Activated naive CD4-positive, alpha-beta T cell treated with anti-CD3 and anti-CD28 coated beads, Interleukin-2, amount 50 U/mL, for 72 hours (primary cell): ENCODE measurements around the gene CANT1. TPM values are rescaled to one million over a fixed set of nuclear protein-coding genes. Genes with fewer than 3 reads are reported as not detected.
A peak's percentile ranks its signal among the peaks of the same experiment; 100 is the strongest.

Experiments used
- ATAC-seq, 2 donors: fragments of 150-1000 bp; cut with Tn5 transposase; 2 replicates each; pipeline ENCODE4 v1.10.0; 2021; ENCODE audit warnings: mild to moderate bottlenecking in 2 of 2, moderate library complexity in 2 of 2
- DNase-seq, 2 donors: peaks; one replicate each; pipeline ENCODE4 v3.0.0; 2021 to 2022; ENCODE audit warnings: low spot score in 2 of 2
- H3K27ac Mint-ChIP-seq, 2 donors: one replicate each; pipeline ENCODE4 v1.8.0; 2022; ENCODE audit warnings: mild to moderate bottlenecking in 2 of 2, mixed read lengths in 2 of 2
- H3K36me3 Mint-ChIP-seq, 2 donors: one replicate each; pipeline ENCODE4 v1.8.0; 2022; ENCODE audit warnings: mixed read lengths in 2 of 2
- H3K9me3 Mint-ChIP-seq, 2 donors: one replicate each; pipeline ENCODE4 v1.8.0; 2022; ENCODE audit warnings: mixed read lengths in 2 of 2
- total RNA-seq, 2 donors: library from RNA; stranded (reverse); gene quantifications; one replicate each; pipeline ENCODE4 v1.2.3, GENCODE V29; 2022

The CANT1 gene
- 10 to 100 TPM; 54.7 to 57.0 TPM for total RNA-seq

DNA sequence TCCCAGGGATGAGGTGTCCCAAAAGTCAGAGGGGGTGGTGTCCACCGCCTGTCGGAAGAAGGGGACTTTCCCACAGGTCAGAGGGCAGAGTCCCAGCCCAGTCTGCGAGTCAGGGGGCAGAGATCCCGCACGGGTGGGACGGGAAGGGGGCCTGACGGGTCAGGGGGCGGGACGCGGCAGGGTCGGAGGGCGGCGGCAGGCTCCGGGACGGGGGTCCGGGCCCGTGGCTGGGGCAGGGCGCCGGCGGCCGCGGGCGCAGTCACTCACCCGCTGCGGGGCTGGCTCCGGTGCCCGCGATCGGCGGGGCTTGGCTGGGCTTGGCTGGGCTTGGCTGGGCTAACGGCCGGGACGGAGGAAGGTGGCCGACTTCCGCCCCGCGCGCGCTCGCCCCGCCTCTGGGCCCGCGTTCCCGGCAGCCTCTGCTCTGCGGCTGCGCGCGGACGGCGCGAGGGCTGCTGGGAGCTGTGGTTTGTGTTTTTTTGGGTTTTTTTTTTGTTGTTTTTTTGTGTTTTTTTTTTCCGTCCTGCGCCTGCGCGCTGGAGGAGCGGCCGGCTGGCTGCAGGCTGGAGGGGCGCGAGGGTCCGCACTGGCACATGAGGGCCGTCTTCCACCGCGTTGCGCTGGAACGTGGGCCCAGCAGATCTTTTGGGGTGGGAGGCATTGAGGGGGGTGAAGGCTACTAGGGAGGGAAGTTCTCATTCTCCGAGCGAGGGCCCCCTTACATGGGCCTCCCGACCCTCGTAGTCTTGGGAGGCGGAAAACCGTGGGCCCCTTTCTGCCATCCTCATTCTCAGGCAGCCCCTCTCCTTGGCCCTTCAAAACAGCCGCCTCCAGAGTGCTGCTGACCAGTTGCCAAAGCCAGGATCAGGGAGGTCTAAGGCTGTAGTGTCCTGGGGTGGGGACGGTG, at the start of gene CANT1:
Gene CANT1 (minus strand): TSS at position 368 of the 907 bp plus-strand sequence. CDS start 12,142 bp downstream, outside the sequence.
- H3K36me3 Mint-ChIP-seq = peaks cover 21 to 26% of the 10 kb centered on the region in 2 donors
- peaks cover 4 to 5% of the 10 kb centered on the region in 2 donors for H3K9me3 Mint-ChIP-seq
- ATAC-seq = peak; percentile 93 to 96

DNA sequence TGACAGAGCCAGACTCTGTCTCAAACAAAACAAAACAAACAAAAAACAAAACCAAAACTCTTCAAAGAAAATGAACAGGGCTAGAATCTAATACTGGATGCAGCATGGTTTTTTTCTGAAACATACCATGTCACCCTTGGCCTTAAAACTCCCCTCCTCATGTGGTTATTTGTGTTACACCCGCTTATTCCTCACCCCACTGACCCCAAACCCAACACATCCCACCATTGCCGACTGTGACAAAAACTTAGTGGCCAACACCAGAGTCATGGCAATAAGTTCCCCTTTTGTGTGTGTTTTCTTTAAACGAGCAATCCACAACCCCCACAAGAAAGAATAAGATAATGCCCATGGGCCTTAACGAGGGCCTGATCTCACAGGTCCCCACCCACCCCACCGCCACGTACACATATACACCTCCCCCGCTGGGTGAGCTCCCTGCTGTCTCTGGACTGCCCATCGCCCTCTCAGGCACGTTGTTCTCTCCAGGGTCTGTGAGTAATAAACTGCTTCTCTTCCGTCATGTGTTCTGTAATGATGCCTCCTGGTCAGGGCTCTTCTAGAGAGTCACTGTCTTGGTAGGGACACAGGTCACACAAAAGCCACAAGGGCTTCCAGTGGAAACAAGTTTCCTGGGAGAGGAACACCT, 48.3 kb upstream of the CANT1 start:
- no peak overlapping the region for H3K27ac Mint-ChIP-seq
- peaks cover 8 to 12% of the 10 kb centered on the region in 2 donors for H3K36me3 Mint-ChIP-seq
- no peak for ATAC-seq
- peaks cover 7 to 14% of the 10 kb centered on the region in 2 donors for H3K9me3 Mint-ChIP-seq
- DNase-seq = no peak

More for the DNA sequence above, at the start of gene CANT1:
- DNase-seq = peak; percentile 87 to 89
- H3K27ac Mint-ChIP-seq = peak within 1 kb of the TSS; percentile 97 to 99

GRCh38 chr17:79055197-79055596, 45.6 kb upstream of the CANT1 start:
- no peak overlapping the region for H3K27ac Mint-ChIP-seq
- no peak for DNase-seq
- H3K36me3 Mint-ChIP-seq = peaks cover 8 to 12% of the 10 kb centered on the region in 2 donors
- peaks cover 7 to 14% of the 10 kb centered on the region in 2 donors for H3K9me3 Mint-ChIP-seq
- ATAC-seq = no peak

- Mint-ChIP-seq H3K36me3 (peaks cover 8 to 12% of the 10 kb centered on the region in 2 donors), H3K9me3 (peaks cover 7 to 14% of the 10 kb centered on the region in 2 donors), H3K27ac (no peak overlapping the region)
- ATAC-seq (no peak), DNase-seq (no peak)
Observed at GRCh38 chr17:79054200-79054960, 44.8 kb upstream of the CANT1 start.

DNA sequence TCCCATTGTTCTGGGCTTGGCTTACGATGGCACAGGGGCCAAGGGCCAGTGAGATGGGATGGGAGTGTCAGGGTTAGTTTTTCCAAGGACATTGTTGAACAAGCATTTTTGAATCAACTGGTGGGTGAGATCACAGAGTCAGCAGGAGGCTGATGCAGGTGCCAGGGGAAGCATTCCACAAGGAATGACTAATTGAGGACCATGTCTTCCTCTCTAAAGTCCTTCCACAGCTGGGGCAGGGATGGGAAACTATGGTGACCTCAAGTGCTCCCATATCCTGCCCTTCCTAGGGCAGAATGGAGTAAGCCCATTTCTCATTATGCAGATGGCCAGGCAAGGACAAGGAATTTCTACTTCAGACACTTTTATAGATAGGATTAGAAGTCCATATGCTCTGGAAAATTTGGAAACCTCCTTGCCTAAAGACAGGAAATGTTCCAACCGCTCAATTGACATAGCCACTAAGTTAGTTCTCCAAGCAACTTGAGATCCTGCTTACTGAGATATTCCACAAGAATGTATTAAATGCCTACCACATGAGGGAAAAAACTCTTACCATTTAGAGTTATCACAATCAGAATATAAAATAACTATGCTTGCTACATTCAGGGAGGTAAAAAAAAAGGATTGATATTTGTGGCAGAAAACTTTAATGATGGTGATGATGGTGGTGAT, 43.8 kb upstream of the CANT1 start:
- Mint-ChIP-seq H3K27ac (no peak overlapping the region), H3K9me3 (peaks cover 7 to 14% of the 10 kb centered on the region in 2 donors), H3K36me3 (peaks cover 8 to 12% of the 10 kb centered on the region in 2 donors)
- DNase-seq (no peak), ATAC-seq (no peak)

DNA sequence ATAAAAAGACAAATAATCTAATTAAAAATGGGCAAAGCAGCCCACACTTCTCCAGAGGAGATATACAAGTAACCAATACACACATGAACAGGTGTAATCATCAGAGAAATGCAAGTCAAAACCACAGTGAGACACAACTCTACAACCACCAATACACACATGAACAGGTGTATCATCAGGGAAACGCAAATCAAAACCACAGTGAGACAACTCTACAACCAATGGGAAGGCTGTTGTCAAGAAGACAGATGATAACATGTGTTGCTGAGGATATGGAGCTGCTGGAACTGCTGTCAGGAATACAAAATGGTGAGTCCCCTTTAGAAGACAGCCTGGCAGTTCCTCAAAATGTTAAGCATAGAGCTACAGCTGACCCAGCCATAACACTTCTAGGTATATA, 42.6 kb upstream of the CANT1 start:
- Mint-ChIP-seq H3K36me3 (peaks cover 8 to 12% of the 10 kb centered on the region in 2 donors), H3K27ac (no peak overlapping the region), H3K9me3 (peaks cover 7 to 14% of the 10 kb centered on the region in 2 donors)
- ATAC-seq (no peak), DNase-seq (no peak)

DNA sequence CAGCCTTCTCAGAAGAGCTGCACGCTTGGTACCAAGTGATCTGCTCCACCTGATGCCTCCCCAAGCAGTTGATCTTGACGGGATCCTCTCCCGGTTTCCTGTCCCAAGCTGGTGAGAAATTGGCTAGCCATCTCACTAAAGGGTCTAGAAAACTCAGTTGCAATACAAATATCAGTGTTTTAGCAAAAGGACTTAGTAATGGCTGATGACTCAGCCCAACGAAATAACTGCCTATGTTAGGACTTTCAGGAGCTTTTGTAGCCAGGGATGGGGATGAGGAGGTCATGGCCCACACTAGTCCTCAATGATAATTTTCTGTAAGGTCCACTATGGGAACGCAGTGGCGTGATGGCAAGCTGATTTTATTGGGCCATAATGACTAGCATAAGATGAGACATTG, 41.7 kb upstream of the CANT1 start:
- peaks cover 7 to 14% of the 10 kb centered on the region in 2 donors for H3K9me3 Mint-ChIP-seq

DNA sequence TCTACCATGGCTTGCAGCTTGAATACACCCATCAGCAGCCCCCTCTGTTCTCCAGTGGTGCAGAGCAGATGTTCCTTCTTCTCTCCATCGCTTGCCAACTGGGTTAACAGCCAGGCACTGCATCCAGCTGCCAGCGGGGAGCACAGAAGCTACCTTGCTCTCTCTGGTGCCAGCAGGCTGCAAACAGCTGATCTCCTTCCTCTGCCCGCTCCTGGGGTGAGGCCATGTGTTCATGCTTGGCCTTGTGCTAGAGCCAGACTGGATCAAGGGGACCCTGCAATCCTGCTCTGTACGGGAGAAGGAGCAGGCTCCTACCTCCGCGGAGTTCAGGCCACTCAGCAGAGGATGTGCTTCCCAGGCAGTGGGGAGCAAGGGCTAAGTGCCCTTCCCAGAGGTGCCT, 41.0 kb upstream of the CANT1 start:
- H3K9me3 Mint-ChIP-seq = peaks cover 7 to 14% of the 10 kb centered on the region in 2 donors
- peaks cover 8 to 12% of the 10 kb centered on the region in 2 donors for H3K36me3 Mint-ChIP-seq
- H3K27ac Mint-ChIP-seq = no peak overlapping the region
- ATAC-seq (no peak), DNase-seq (no peak)

More for the DNA sequence above, 41.7 kb upstream of the CANT1 start:
- DNase-seq (no peak), ATAC-seq (no peak)
- peaks cover 8 to 12% of the 10 kb centered on the region in 2 donors for H3K36me3 Mint-ChIP-seq
- H3K27ac Mint-ChIP-seq = no peak overlapping the region

GRCh38 chr17:79049821-79050220, 40.3 kb upstream of the CANT1 start:
- peak overlapping the region in 1 of 2 donors; percentile 22 for H3K27ac Mint-ChIP-seq
- H3K36me3 Mint-ChIP-seq = peaks cover 8 to 12% of the 10 kb centered on the region in 2 donors
- no peak for DNase-seq
- peaks cover 7 to 12% of the 10 kb centered on the region in 2 donors for H3K9me3 Mint-ChIP-seq
- no peak for ATAC-seq

DNA sequence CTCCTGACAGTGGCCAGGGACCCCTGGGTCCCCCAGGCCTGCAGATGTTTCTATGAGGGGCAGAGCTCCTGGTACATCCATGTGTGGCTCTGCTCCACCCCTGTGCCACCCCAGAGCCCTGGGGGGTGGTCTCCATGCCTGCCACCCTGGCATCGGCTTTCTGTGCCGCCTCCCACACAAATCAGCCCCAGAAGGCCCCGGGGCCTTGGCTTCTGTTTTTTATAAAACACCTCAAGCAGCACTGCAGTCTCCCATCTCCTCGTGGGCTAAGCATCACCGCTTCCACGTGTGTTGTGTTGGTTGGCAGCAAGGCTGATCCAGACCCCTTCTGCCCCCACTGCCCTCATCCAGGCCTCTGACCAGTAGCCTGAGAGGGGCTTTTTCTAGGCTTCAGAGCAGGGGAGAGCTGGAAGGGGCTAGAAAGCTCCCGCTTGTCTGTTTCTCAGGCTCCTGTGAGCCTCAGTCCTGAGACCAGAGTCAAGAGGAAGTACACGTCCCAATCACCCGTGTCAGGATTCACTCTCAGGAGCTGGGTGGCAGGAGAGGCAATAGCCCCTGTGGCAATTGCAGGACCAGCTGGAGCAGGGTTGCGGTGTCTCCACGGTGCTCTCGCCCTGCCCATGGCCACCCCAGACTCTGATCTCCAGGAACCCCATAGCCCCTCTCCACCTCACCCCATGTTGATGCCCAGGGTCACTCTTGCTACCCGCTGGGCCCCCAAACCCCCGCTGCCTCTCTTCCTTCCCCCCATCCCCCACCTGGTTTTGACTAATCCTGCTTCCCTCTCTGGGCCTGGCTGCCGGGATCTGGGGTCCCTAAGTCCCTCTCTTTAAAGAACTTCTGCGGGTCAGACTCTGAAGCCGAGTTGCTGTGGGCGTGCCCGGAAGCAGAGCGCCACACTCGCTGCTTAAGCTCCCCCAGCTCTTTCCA, 39.5 kb upstream of the CANT1 start:
- Mint-ChIP-seq H3K36me3 (peaks cover 8% of the 10 kb centered on the region in 2 donors), H3K9me3 (peaks cover 4 to 7% of the 10 kb centered on the region in 2 donors), H3K27ac (peak overlapping the region in 1 of 2 donors; percentile 22)
- ATAC-seq = no peak
- no peak for DNase-seq

- no peak overlapping the region for H3K27ac Mint-ChIP-seq
- no peaks in the 10 kb centered on the region for H3K36me3 Mint-ChIP-seq
- ATAC-seq (no peak), DNase-seq (no peak)
- H3K9me3 Mint-ChIP-seq = peaks cover 0 to 1% of the 10 kb centered on the region in 2 donors
Observed at GRCh38 chr17:79047923-79048825, 38.6 kb upstream of the CANT1 start.

DNA sequence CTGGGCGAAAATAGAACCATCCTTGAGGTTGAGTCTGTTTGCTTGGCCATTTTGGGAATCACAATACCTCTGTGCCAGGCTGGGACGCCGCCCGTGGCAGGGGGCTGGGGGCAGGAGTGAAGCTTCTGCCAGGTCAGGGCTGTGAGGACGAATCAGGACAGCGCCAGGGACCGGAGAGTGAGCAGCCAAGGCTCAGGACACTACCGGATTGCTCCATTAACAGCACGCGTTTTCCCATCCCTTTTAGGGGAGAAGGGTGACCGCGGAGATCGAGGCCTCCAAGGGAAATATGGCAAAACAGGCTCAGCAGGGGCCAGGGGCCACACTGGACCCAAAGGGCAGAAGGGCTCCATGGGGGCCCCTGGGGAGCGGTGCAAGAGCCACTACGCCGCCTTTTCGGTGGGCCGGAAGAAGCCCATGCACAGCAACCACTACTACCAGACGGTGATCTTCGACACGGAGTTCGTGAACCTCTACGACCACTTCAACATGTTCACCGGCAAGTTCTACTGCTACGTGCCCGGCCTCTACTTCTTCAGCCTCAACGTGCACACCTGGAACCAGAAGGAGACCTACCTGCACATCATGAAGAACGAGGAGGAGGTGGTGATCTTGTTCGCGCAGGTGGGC, 37.8 kb upstream of the CANT1 start:
- DNase-seq = no peak
- H3K9me3 Mint-ChIP-seq = peaks cover 0 to 3% of the 10 kb centered on the region in 2 donors
- ATAC-seq = no peak
- H3K27ac Mint-ChIP-seq = no peak overlapping the region
- no peaks in the 10 kb centered on the region for H3K36me3 Mint-ChIP-seq

GRCh38 chr17:79046916-79047280, 37.3 kb upstream of the CANT1 start:
- peaks cover 0 to 3% of the 10 kb centered on the region in 2 donors for H3K9me3 Mint-ChIP-seq
- no peaks in the 10 kb centered on the region for H3K36me3 Mint-ChIP-seq
- DNase-seq = no peak
- H3K27ac Mint-ChIP-seq = no peak overlapping the region
- no peak for ATAC-seq
